DMS114 treated with DMSO at 0.1 percent for 48 hours (cell line): Measurements from ENCODE around the gene GALNS.
"Not testable (repeated sequence)": the region's sequence is repeated elsewhere in the genome, so short reads cannot be mapped to it uniquely, and the experiment has no call there.

Experiments
- DNase-seq: peaks from one replicate; lab custom pipeline; 2025; ENCODE audit not compliant: unreplicated experiment; lab: John Stamatoyannopoulos, UW

Gene GALNS

DNA sequence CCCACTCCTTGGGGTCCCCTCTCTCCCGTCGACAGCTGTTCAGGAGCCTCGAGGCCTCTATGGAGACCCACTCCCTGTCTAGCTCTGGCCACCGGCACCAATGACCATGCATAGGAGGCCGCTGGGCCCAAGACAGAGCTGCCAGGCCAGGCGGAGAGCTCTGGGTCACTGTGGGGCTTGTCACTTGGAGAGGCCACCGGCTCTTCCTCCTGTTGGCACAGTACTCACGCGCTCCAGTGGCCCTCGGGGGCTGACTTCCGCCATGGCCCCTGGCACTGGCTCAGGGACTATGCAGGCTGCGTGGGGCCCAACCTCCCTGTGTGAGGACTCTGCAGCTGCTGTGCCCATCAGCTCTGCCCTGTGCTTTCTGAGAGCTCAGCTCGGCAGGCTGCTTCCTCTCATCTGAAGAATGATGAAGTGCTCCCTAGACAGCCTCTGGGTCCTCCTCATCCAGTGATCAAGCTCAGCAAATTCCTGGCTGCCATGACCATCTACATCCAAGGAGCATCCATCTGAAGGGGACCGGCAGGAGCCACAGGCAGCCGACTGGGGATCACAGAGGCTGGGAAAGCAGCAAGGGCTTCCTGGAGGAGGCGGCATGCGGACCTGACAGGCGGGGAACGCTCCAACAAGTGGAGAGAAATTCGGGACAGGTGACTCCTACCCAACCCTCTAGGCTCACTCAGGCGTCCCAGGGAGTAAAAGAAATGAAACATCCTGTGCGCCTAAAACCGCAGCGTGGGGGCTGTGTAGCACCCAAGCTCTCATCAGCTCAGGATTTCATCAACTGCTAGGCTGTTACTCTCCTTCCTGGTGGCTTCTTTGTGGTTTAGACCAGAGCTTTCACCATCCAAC lies 16.8 kb downstream of the GALNS start:
- DNase-seq: no peak

DNA sequence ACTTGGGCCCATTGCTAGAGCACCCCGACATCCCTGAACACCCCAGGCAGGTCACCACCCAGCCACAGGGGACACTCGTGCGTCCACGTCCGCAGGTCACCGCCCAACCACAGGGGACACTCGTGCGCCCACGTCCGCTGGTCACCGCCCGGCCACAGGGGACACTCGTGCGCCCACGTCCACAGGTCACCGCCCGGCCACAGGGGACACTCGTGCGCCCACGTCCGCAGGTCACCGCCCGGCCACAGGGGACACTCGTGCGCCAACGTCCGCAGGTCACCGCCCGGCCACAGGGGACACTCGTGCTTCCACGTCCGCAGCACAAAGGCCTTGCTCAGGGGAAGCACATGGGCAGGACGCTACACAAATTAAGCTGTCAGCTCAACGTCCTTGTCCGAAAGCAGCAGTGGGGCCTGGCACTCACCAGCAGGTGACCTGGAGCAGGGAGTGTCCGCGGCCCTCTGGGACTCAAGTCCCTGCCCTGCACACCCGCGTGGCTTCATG lies 17.7 kb downstream of the GALNS start:
- no peak for DNase-seq

DNA sequence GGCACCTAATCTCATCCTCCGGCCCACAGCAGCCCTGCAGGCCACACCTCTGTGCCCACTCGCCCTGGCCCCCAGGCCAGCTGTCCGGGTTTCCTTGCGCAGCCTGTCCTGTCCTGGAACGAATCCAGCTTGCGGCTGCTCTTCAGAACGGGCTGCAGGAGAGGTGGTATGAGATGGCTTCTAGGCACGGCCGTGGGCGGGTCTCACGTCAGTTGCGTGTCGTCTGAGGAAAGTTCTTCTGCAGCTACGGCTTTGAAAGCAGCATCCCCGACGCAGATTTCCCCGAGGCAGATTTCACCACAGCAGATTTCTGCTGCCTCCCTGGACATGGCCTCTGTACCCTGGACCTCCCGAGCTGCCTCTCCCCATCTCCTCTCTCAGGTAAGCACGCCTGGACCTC lies 18.2 kb downstream of the GALNS start:
- DNase-seq: no peak

DNA sequence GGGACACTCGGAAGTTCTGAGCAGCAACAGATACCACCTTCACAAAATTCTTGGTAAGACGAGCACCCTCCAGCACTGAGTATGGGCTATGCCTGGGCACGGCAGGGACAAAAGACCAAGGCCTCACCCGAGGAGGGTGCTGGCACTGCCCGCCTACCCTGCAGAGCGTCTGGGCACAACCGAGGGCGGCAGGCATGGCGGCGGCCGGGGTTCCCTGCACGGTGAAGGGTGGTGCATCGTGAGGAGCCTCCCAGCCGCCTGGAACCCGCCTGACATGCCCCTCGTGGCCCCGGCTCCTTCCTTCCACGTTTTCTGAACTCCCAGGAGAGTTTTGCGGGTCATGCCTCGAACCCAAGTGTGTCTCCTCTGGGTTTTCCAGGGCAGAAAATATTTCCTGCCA lies 18.9 kb downstream of the GALNS start:
- no peak for DNase-seq

DNA sequence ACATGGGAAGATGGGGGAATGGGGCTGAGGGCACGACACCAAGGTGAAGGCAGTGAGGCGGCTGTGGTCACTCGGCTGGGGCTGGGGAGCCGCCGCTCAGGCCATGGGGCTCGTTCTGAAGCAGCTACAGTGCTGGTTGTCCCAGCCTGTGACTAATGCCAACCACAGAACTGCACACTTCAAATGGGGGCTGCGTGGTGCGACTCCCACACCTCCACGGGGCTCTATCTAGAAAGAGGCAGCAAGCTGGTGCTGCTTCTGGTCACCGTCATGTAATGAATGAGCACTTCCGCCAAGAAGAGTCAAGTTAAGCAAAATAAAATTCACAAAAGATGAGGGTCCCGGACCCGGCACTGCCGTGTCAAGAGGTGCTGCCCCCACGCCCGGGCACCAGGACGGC lies 20.0 kb downstream of the GALNS start:
- DNase-seq: no peak

DNA sequence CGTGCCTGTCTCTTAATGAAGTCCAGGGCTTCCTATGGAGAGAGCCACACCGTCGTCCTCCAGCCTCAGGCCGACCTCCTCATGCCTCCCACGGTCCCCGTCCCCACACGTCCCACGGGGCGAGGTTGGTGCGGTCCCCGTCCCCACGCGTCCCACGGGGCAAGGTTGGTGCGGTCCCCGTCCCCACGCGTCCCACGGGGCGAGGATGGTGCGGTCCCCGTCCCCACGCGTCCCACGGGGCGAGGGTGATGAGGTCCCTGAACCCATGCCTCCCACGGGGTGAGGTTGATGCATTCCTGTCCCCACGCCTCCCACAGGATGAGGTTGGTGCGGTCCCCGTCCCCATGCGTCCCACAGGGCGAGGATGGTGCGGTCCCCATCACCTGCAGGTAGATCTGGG lies 20.9 kb downstream of the GALNS start:
- no peak for DNase-seq

DNA sequence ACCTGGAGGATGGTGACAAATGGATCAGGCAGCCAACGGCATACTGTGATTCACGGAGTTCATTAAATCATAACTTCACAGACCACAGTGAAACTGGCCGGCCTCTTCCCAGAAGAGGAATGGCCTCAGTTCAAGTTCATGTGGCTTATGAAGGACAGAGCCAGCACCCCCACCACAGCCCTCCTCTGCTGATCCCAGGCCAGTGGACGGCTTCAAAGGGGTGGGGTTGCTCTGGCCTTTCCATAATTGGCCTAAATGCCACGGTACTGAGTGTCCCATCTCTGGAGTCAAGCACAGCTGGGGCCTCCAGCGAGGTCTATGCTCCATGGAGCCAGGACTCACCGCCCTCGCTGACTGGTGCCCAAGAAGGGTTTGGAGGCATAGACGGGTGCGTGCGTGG lies 21.4 kb downstream of the GALNS start:
- DNase-seq: no peak

DNA sequence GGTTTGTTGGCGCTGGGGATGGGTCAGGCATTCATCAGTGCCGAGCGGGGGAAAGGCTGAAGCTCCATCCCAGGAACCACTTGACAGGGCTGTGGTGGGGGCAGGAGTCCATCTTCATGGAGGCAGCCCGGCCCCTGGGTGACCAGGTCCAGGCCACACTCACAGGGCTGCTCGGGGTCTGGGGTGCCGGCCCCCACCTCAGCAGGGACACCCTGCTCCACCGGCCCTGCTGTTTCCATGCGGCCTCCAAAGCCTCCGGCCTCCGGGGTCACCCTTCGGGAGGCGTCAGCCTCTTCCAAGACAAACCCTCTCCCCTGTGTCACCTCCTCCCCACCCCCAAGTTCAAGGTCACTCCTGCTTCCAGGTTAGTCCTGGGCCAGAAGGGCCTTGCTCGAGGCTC lies 22.1 kb downstream of the GALNS start:
- no peak for DNase-seq

DNA sequence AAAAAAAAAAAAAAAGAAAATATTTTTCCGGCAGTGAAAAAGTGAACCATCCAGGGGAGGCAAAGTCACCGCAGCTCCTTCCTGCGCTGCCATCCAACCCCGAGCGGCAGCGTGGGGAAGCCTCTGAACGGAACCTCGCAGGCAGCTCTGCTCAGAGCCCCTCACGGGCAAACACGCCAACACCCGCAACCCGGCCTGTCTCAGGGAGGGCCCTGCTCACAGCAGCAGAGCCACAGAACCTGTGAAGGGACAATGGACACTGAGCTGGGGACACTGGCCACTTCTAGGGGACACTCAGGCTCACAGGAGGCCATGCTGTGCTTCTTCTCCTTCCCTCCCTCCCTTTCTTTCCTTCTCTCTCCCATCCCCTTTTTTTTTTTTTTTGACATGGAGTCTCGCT lies 23.7 kb downstream of the GALNS start:
- DNase-seq: no peak

DNA sequence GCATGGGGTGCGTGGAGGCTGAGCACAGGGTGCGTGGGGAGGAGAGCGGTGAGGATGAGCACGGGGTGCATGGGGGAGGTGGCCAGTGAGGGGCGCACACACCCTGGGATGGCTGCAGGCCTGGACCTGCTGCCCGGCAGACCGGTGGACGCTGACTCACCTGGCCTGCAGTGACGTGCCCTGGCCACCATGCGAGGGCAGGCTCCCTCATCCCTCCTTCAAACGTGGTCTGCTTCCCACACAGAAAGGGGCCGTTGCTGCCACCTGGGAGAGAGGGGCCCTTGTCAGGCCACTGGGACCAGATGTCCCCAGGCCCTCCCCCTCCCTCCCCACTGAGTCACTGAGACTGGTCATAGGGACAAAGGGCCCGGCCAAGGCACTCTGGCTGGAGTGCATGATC lies 24.9 kb downstream of the GALNS start:
- no peak for DNase-seq

DNA sequence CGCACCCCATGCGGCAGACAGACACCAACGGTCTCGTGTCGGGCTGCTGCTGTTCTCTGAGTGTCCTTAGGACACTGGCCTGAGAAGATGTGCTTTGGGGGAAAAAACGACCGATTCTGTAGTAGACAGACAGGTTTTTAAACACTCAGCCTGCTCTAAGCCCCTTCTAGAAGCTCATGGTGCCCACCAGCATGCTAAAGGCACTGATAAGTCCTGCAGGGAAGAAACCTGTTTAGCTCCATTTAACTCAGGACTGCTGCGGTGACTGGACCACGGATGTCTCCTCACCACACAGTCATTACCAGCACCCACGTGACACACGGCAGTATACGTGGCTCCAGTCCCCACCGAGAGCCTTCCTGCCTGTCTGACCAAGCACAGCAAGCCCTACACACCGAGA lies 26.0 kb downstream of the GALNS start:
- no peak for DNase-seq

DNA sequence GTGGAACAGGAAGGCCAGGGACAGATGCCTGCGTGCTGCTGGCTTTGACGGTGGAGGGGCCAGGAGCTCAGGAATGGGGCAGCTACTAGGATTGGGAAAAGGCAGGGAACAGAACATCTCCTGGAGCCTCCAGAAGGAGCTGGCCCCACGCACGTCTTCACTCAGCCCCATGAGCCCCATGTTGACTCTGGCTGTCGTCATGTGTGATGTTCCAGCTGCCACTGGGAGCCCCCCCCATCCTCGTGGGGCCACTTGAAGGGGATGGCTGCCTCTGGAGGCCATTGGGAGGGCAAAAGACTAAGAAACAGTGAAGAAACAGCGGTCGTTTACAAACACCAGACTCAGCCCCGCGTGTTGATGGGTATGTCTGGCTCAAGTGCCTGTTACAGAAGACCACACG lies 26.5 kb downstream of the GALNS start:
- no peak for DNase-seq

DNA sequence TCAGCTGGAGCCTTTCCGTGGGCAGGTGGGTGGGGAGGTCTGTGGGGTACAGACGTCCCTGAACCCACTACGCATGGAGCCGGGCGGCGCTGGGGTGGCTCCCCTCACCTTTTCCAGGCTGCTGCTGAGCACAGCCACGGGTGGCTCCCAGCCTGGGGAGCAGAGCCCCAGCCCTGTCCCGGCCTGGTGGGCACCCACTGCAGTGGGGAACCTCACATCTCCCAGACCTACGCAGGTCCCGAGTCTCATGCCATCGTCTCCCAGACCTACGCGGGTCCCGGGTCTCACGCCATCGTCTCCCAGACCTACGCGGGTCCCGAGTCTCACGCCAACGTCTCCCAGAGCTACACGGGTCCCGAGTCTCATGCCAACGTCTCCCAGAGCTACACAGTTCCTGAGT lies 28.0 kb downstream of the GALNS start:
- DNase-seq: no peak

DNA sequence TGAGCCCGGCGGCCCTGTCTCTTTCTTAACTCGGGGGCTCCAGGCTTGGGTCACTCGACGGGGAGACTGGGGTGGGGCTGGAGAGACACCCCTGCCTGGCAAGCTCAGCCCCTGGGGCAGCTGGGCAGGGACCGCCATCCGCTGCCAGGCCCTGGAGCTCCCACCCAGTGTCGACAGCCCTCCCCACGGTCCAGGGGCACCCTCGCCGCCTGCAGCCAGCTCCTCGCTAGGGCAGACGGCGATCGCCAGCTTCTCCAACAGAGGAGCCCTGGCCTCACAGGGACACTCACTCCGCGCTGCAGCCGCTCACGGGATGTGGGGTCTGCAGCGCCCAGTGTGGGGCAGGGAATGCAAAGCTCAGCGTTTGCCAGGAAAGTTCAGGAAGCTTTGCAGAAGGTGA lies 29.0 kb downstream of the GALNS start:
- DNase-seq: no peak

DNA sequence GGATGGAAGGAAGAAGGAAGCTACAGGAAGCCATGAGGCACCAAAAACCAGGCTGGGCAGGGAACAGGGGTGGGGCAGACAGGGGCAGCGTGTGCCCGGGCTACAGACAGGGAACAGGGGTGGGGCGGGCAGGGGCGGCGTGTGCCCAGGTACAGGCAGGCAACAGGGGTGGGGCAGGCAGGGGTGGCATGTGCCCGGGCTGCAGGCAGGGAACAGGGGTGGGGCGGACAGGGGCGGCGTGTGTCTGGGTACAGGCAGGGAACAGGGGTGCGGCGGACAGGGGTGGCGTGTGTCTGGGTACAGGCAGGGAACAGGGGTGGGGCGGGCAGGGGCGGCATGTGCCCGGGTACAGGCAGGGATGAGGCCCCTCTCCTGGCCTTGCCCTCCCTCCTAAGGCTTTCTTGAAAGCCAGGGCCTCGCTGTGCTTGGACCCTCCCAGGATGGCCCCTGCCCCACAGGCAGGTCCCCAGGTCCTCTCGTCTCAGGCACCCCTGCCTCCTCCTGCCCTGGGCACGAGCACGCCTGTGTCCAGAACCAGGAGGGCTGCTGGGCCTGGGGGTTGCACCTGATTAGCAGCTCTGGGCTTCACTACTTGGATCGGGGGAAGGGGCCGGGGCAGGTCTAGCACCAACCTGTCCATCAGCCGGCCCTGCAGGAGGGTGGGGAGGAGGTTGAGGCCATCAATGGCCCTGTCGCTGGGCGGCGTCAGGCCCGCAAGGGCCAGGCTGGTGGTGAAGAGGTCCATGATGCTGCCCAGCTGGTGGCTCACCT lies 30.5 kb downstream of the GALNS start:
- no peak for DNase-seq

DNA sequence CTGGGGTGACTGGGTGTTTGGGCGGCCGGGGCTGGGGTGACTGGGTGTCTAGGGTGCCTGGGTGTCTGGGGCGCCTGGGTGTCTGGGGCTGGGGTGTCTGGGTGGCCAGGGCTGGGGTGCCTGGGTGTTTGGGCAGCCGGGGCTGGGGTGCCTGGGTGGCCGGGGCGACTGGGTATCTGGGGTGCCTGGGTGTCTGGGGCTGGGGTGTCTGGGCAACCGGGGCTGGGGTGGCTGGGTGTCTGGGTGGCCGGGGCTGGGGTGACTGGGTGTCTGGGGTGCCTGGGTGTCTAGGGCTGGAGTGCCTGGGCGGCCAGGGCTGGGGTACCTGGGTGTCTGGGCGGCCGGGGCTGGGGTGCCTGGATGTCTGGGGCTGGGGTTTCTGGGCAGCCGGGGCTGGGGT lies 31.6 kb downstream of the GALNS start:
- no peak for DNase-seq

DNA sequence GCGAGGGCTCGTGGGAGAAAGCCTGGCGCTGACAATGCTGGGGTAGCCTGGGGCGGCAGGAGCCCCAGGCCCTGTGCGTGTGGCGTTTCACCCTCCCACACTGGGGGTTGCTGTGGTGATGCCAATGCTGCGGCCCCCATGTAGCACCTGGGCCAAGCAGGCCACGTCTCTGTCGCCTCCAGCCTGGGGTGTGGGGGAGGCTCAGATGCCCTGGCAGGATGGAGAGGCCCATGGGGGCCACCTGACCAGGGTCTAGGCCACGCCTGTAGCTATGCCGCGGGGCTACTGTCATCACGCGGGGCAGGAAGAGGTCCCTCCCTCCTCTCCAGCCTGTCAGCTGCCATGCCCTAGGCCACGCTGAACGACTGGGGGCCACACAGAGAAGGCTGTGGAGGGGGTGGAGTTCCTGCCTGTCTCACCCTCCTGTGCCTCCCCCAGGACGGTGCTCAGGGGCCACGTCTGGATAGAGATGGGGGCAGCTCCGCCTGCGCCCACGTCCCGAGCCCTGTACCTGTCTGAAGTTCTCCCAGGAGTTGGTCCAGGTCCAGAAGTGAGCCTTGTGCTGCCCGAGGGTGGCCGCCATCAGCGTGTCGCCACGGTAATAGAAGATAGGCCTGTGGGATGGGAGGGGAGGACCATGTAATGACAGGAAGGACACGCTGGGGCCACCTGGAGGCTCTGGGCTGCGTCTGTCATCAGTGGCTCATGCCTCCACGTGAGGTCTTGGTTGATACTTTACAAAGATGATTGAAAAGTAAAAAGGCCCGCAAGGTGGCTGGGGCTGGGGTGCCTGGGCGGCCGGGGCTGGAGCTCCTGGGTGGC lies 32.3 kb downstream of the GALNS start:
- DNase-seq: no peak

DNA sequence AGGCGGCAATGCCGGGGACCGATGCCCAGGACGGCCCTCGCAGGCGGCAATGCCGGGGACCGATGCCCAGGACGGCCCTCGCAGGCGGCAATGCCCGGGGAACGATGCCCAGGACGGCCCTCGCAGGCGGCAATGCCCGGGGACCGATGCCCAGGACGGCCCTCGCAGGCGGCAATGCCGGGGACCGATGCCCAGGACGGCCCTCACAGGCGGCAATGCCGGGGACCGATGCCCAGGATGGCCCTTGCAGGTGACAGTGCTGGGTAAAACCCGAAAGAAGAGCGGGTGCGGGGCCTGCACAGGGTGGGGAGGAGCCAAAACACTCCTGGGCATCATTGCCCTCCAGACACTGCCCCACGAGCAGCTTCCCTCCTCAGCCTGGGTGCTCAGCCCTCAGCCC lies 33.1 kb downstream of the GALNS start:
- not testable (repeated sequence) for DNase-seq

DNA sequence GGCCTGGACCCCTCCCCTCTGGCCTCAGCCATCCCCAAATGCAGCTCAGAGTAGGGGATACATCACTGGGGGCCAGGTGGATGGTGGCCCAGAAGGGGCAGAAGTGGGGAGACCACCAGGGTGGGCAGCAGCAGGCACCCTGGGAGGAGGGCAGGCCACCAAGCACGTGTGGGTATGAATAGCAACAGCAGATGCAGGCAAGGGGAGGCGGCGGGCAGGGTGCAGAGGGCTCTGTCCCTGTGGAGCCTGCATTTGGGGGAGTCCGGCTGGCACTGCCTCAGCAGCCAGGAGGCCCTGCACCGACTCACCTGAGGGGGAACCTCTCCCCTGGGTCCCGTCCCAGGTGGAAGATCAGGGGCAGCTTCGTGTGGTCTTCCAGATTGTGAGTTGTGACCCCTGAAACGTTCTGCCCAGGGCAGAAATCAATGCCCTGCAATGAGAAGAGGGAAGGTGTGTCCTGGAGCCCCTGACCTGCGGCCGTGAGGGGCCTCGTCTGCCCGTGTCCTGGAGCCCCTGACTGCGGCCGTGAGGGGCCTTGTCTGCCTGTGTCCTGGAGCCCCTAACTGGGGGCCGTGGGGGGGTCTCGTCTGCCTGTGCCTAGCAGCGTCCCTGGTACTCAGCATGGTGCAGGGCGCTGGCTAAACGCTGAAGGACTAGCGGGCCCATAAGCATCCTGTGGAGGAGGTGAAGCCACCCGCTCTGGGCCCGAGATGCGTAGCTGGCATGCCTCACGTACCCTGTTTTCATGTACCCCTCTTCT lies 34.3 kb downstream of the GALNS start:
- no peak for DNase-seq

DNA sequence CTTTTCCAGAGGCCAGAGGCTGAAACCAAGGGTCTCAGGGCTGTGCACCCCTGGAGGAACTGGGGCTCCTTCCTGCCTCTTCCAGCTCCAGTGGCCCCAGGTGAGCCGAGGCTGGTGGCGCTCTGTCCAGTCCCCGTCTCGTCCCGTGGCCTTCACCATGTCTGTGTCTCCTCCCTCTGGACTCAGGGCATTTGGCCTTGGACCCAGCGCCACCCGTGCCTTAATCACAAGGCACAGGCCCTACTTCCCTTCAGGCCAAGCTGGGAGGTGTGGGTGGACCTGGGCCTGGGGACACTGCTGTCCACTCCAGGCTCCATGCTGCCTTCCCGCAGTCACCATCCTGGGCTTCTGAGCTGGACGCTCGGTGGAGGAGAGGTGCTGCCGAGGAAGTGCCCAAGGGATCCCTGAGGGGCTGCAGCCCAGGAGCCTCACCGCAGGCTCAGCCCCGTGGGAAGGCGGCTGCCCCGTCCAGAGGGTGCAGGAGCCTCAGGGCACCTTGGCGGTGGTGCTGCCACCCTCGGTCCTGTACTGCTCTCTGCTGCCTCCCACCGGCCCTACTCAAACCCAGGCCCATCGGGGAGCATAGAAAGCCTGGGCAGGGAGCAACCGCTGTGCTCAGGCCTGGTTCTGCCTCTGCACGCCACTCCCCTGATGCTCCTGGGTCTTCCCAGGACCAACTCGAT lies 35.4 kb downstream of the GALNS start:
- no peak for DNase-seq
